Ovary (tissue), 9 donors: ENCODE measurements around the gene RNF32. TPM values are rescaled to one million over a fixed set of nuclear protein-coding genes. Genes with fewer than 3 reads are reported as not detected.

Experiments
- DNase-seq, 5 donors: peaks; one replicate each; pipeline ENCODE4 v3.0.0-alpha.2; 2019 to 2020
- H3K27ac ChIP-seq, 2 donors: fragments of 200-600 bp; one replicate each; pipeline versions ENCODE4 v1.5.1 to v1.8.0; 2019 to 2022
- H3K27me3 ChIP-seq: fragments of 200-600 bp; one replicate; pipeline ENCODE4 v1.8.0; 2022
- H3K36me3 ChIP-seq: fragments of 200-600 bp; sonication (generic); one replicate; pipeline ENCODE4 v1.5.1; 2019
- H3K4me1 ChIP-seq: one replicate; pipeline ENCODE4 v1.8.1; 2013; ENCODE audit warnings: mild to moderate bottlenecking, moderate library complexity; ENCODE audit not compliant: insufficient read depth
- H3K4me3 ChIP-seq: fragments of 200-600 bp; sonication (generic); one replicate; pipeline ENCODE4 v1.5.1; 2017
- H3K9me3 ChIP-seq, 2 donors: fragments of 200-600 bp in 1 of 2; sonication (generic) in 1 of 2; one replicate each; pipeline versions ENCODE4 v1.5.1 to v1.8.1; 2013 to 2019; ENCODE audit warnings: mild to moderate bottlenecking in 1 of 2, moderate library complexity in 1 of 2
- EP300 ChIP-seq: sonication (generic); formaldehyde crosslinking; IDR thresholded peaks from one replicate; pipeline ENCODE4 v1.6.1; 2017; ENCODE audit warnings: antibody characterized with exemption
- POLR2A ChIP-seq: fragments of 450-650 bp; IDR thresholded peaks from one replicate; pipeline ENCODE4 v1.6.1; 2017; ENCODE audit warnings: antibody characterized with exemption, mild to moderate bottlenecking, moderate library complexity
- WGBS, 3 donors: extraction: QIAGEN DNeasy Blood & Tissue Kit in 1 of 3; methylation state at CpG; one replicate each; pipeline versions ENCODE4 v1.1.5 to v1.1.7; 2013 to 2017; 5-methylcytosine and 5-hydroxymethylcytosine counted together
- intact Hi-C, 4 donors: fragments of 100-400 bp; cut with DNase I; formaldehyde crosslinking; loops; one replicate each; pipeline versions ENCODE4 v1.11.0 to v1.15.1; 2022 to 2023
- polyA plus RNA-seq, 2 donors: library from polyadenylated mRNA; stranded (reverse); fragments of 200-250 nt in 1 of 2; fragments of 350-450 nt in 1 of 2; fragmentation: Illumina TruSeq in 1 of 2; extraction: RNeasy Lipid Tissue Mini Kit (QIAGEN cat#74804) in 1 of 2; gene quantifications; one replicate each; pipeline ENCODE4 v1.2.3, GENCODE V29; 2013 to 2014
- total RNA-seq, 7 donors: library from RNA; depleted of rRNA in 2 of 7; stranded (reverse); fragments of >200 nt in 2 of 7; fragmentation: NEBNext Ultra II Directional in 3 of 7; extraction: Animal tissue kit (Norgen Biotek cat#: 25700) in 3 of 7; gene quantifications; one replicate each; pipeline versions ENCODE4 v1.1.0 to v1.2.4, GENCODE V29; 2016 to 2023
- TF ChIP-seq, protein P1 (sequence below), 3 donors: fragments of 450-650 bp in 2 of 3; fragments of 200-600 bp in 1 of 3; IDR thresholded peaks; one replicate each; pipeline versions ENCODE4 v1.5.1 to v1.8.0; 2016 to 2022; ENCODE audit warnings: antibody characterized with exemption in 3 of 3, mild to moderate bottlenecking in 1 of 3
- donor health status: DM: no; HTN: no; CAD: no; lungs with moderate emphysema.
- donor health status: DM: no; HTN: no; CAD: no.
- donor health status: Bipolar disorder and iron deficiency.
- donor health status: DM: yes; HTN: yes; CAD: no.
- donor health status: DM: no; HTN: no; CAD: no.
- donor health status: DM: yes; HTN: yes; CAD: no.

The RNF32 gene
- total and polyA plus RNA-seq, 9 donors, result 0.72 to 2.3 (median 1.6) TPM

GRCh38 chr7:156611014-156612010, 29.3 kb upstream of the RNF32 start:
- no peak for DNase-seq
- no peaks in the 10 kb centered on the region for H3K27me3 ChIP-seq
- H3K27ac ChIP-seq, result no peak overlapping the region
- intact Hi-C loops, result no loop called here
- no peak overlapping the region for H3K4me3 ChIP-seq
- H3K36me3 ChIP-seq, result no peaks in the 10 kb centered on the region
- TF ChIP-seq POLR2A (no peak), EP300 (no peak)
- TF ChIP-seq, protein P1, sequence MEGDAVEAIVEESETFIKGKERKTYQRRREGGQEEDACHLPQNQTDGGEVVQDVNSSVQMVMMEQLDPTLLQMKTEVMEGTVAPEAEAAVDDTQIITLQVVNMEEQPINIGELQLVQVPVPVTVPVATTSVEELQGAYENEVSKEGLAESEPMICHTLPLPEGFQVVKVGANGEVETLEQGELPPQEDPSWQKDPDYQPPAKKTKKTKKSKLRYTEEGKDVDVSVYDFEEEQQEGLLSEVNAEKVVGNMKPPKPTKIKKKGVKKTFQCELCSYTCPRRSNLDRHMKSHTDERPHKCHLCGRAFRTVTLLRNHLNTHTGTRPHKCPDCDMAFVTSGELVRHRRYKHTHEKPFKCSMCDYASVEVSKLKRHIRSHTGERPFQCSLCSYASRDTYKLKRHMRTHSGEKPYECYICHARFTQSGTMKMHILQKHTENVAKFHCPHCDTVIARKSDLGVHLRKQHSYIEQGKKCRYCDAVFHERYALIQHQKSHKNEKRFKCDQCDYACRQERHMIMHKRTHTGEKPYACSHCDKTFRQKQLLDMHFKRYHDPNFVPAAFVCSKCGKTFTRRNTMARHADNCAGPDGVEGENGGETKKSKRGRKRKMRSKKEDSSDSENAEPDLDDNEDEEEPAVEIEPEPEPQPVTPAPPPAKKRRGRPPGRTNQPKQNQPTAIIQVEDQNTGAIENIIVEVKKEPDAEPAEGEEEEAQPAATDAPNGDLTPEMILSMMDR (IDR thresholded peaks at IDR 0.05), result no peak
- H3K4me1 ChIP-seq, result peaks cover 1% of the 10 kb centered on the region
- no peaks in the 10 kb centered on the region for H3K9me3 ChIP-seq
- 73 to 78% (median 76%) methylated on average over 17 of the region's 17 CpGs for WGBS, 3 donors

- no peaks in the 10 kb centered on the region for H3K36me3 ChIP-seq
- intact Hi-C loops, result no loop called here
- no peak for DNase-seq
These were observed 27.6 kb upstream of the RNF32 start for GRCh38 chr7:156612930-156613329.

GRCh38 chr7:156614434-156615264, 25.9 kb upstream of the RNF32 start:
- no peaks in the 10 kb centered on the region for H3K36me3 ChIP-seq
- no peak for TF ChIP-seq POLR2A
- no peak overlapping the region for H3K27ac ChIP-seq
- 64 to 73% (median 67%) methylated on average over 19 of the region's 19 CpGs for WGBS, 3 donors
- H3K27me3 ChIP-seq, result no peaks in the 10 kb centered on the region
- no peak for DNase-seq
- intact Hi-C loops, result no loop called here
- no peak overlapping the region for H3K4me3 ChIP-seq
- H3K9me3 ChIP-seq, result peaks cover 0 to 7% of the 10 kb centered on the region in 2 donors
- no peaks in the 10 kb centered on the region for H3K4me1 ChIP-seq

More at GRCh38 chr7:156612930-156613329, 27.6 kb upstream of the RNF32 start:
- WGBS, 3 donors, result 81 to 94% (median 89%) methylated on average over 10 of the region's 10 CpGs
- no peak overlapping the region for H3K27ac ChIP-seq
- no peak overlapping the region for H3K4me3 ChIP-seq
- no peak for TF ChIP-seq POLR2A
- TF ChIP-seq, protein P1 (IDR thresholded peaks at IDR 0.05), result no peak
- no peak for TF ChIP-seq EP300
- H3K4me1 ChIP-seq, result no peaks in the 10 kb centered on the region
- H3K27me3 ChIP-seq, result no peaks in the 10 kb centered on the region
- H3K9me3 ChIP-seq, result peaks cover 0 to 4% of the 10 kb centered on the region in 2 donors

DNA sequence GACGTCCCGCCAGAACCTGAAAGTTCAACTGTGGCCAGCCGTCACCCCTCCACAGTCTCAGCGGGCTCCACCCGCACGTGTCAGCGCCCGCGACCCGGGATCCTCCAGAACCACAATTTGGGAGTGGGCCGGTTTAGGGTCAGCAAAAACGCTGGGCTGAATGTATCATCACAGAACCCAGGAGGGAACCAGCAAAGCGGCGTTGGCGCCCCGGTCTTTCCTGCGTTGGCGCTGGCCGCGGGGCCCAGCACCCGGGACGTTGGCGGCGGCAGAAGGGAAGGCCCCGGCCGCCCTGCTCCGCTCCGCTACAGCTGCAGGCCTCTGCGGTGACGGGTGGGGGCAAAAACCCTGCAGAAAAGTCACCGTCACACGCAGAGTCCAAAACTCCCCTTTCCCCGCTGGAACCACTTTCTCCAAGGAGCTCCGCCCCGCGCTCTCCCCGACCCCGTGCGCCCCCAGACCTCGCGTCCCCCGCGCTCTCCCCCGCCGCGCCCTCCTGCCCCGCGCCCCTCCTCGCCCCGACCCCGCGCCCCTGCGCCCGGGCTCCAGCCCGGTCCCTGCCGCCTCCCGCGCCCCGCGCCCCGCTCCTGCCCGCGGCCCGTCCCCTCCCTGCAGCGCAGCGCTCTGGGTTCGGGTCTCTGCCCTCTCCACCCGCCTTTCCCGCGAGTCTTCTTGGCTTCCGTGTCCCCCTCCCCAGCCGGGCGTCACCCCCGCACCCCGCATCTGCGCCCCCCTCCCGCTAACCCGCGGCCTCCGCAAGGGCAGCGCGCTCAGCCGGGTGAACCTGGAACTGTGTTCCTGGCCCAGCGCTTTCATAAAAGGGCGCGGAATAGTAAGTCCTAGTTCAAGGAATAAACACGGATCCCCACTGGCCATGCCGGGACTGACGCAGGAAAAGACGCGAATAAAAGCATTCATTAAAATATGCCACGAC, 24.0 kb upstream of the RNF32 start:
- Histone ChIP-seq H3K4me3 (peak overlapping the region; percentile 9), H3K36me3 (no peaks in the 10 kb centered on the region), H3K27ac (no peak overlapping the region), H3K27me3 (no peaks in the 10 kb centered on the region), H3K4me1 (no peaks in the 10 kb centered on the region), H3K9me3 (peaks cover 0 to 7% of the 10 kb centered on the region in 2 donors)
- no peak for DNase-seq
- WGBS, 3 donors, result 6 to 15% (median 9%) methylated on average over 63 to 91 of the region's 92 CpGs
- TF ChIP-seq, protein P1 (IDR thresholded peaks at IDR 0.05), result no peak
- TF ChIP-seq POLR2A (no peak), EP300 (no peak)
- intact Hi-C loops, result no loop called here
